Panc1 (cell line): Measurements from ENCODE around the gene UBAP1. TPM values are rescaled to one million over a fixed set of nuclear protein-coding genes. Genes with fewer than 3 reads are reported as not detected.
"Not testable (repeated sequence)": the region's sequence is repeated elsewhere in the genome, so short reads cannot be mapped to it uniquely, and the experiment has no call there.

Experiments
- ATAC-seq: fragments of 200-7000 bp; cut with Tn5 transposase; 2 replicates; pipeline ENCODE4 v1.9.1; 2020; ENCODE audit warnings: mild to moderate bottlenecking, moderate library complexity
- BruUV-seq: library from RNA; stranded (reverse); fragments of 400-500 nt; replicated peaks from 2 replicates; lab custom pipeline; 2021; lab: Mats Ljungman, UMichigan
- CTCF ChIA-PET: fragments of 300-600 bp; sonication (Branson Sonifier 250); formaldehyde crosslinking; loops from one replicate; lab custom pipeline; 2022; ENCODE audit warnings: antibody characterized with exemption; lab: Charles Lee
- POLR2A ChIA-PET: fragments of 300-600 bp; sonication (Branson Sonifier 250); formaldehyde crosslinking; loops from one replicate; lab custom pipeline; 2022; ENCODE audit warnings: antibody characterized with exemption; lab: Charles Lee
- DNase-seq: peaks from one replicate; pipeline ENCODE4 v3.0.0-alpha.2; 2010; ENCODE audit warnings: low read depth, low spot score
- H3K27ac ChIP-seq: 2 replicates; pipeline ENCODE4 v1.5.1; 2011; ENCODE audit warnings: mild to moderate bottlenecking, low read length, inconsistent platforms
- H3K27me3 ChIP-seq: fragments of 200-500 bp; sonication (Bioruptor generic); 2 replicates; pipeline ENCODE4 v1.6.0; 2014; ENCODE audit warnings: low read length, inconsistent platforms; ENCODE audit not compliant: control insufficient read depth, insufficient read depth
- H3K36me3 ChIP-seq: fragments of 200-500 bp; sonication (Bioruptor generic); 2 replicates; pipeline ENCODE4 v1.5.1; 2014; ENCODE audit warnings: inconsistent platforms, mild to moderate bottlenecking, low read length, moderate library complexity; ENCODE audit not compliant: control insufficient read depth, insufficient read depth
- H3K4me1 ChIP-seq: 2 replicates; pipeline ENCODE4 v1.5.1; 2011; ENCODE audit warnings: inconsistent platforms, mild to moderate bottlenecking, low read length, moderate library complexity; ENCODE audit not compliant: control insufficient read depth, insufficient read depth
- H3K4me3 ChIP-seq, 2 experiments: 2 replicates each; pipeline ENCODE4 v1.5.1; 2011 to 2012; ENCODE audit warnings: low read depth in 2 of 2, low read length in 2 of 2, mild to moderate bottlenecking in 2 of 2, inconsistent platforms in 1 of 2, moderate library complexity in 1 of 2
- H3K9me3 ChIP-seq: fragments of 200-500 bp; sonication (Bioruptor generic); 2 replicates; pipeline ENCODE4 v1.5.1; 2014; ENCODE audit warnings: low read depth, mild to moderate bottlenecking, inconsistent platforms, low read length, moderate library complexity; ENCODE audit not compliant: control insufficient read depth, insufficient read depth
- POLR2AphosphoS5 ChIP-seq: IDR thresholded peaks from 2 replicates; pipeline ENCODE4 v1.6.1; 2012; ENCODE audit warnings: mild to moderate bottlenecking, low read depth, low read length, moderate library complexity
- SIN3A ChIP-seq: IDR thresholded peaks from 2 replicates; pipeline ENCODE4 v1.6.1; 2012; ENCODE audit warnings: low read depth, mild to moderate bottlenecking, low read length, moderate library complexity, borderline replicate concordance; ENCODE audit not compliant: insufficient read depth
- TCF7L2 ChIP-seq: IDR thresholded peaks from 2 replicates; pipeline ENCODE4 v1.6.1; 2011; ENCODE audit warnings: mild to moderate bottlenecking, low read depth, low read length, inconsistent platforms
- in situ Hi-C: cut with HindIII; loops from 2 replicates; pipeline ENCODE4 v1.10.0; 2016; ENCODE audit warnings: low sequenced_read_pairs, low pct_unique_long_range_greater_than_20kb
- intact Hi-C: fragments of 100-400 bp; cut with micrococcal nuclease; formaldehyde crosslinking; loops from one replicate; pipeline ENCODE4 v1.10.0; 2022; ENCODE audit not compliant: unreplicated experiment
- total RNA-seq: library from RNA; stranded (reverse); gene quantifications from one replicate; pipeline ENCODE4 v1.2.1, GENCODE V29; 2021; ENCODE audit not compliant: unreplicated experiment
- TF ChIP-seq, protein P1 (sequence below), 2 experiments: IDR thresholded peaks; 2 replicates each; pipeline ENCODE4 v1.6.1; 2011 to 2012; ENCODE audit warnings: low read depth in 2 of 2, control low read depth in 1 of 2, low read length in 1 of 2, mild to moderate bottlenecking in 1 of 2, moderate library complexity in 1 of 2; ENCODE audit not compliant: insufficient read depth in 1 of 2
- TF ChIP-seq, protein P2 (sequence below): fragments of 450-650 bp; IDR thresholded peaks from 2 replicates; pipeline ENCODE4 v1.5.1; 2017; ENCODE audit warnings: mild to moderate bottlenecking

Gene UBAP1
- total RNA-seq, 1 experiment from 2014 or later: 55.3 TPM

- no peaks in the 10 kb centered on the region for H3K9me3 ChIP-seq
- in situ Hi-C loops (no loop called here), intact Hi-C loops (no loop called here)
- BruUV-seq: no TSS peak
- ChIA-PET POLR2A (interaction anchor here (0.6 kb wide), 1 partner anchor 41 kb away, joined by 3 read pairs; no protein-coding TSS in a partner anchor), CTCF (no interaction called here)
- ATAC-seq: no peak
- no peak for DNase-seq
- no peak overlapping the region for H3K4me3 ChIP-seq
- H3K4me1 ChIP-seq: no peaks in the 10 kb centered on the region
- no peaks in the 10 kb centered on the region for H3K27me3 ChIP-seq
- H3K36me3 ChIP-seq: no peaks in the 10 kb centered on the region
- TF ChIP-seq TCF7L2 (no peak), SIN3A (no peak), POLR2AphosphoS5 (no peak)
- TF ChIP-seq, protein P1, sequence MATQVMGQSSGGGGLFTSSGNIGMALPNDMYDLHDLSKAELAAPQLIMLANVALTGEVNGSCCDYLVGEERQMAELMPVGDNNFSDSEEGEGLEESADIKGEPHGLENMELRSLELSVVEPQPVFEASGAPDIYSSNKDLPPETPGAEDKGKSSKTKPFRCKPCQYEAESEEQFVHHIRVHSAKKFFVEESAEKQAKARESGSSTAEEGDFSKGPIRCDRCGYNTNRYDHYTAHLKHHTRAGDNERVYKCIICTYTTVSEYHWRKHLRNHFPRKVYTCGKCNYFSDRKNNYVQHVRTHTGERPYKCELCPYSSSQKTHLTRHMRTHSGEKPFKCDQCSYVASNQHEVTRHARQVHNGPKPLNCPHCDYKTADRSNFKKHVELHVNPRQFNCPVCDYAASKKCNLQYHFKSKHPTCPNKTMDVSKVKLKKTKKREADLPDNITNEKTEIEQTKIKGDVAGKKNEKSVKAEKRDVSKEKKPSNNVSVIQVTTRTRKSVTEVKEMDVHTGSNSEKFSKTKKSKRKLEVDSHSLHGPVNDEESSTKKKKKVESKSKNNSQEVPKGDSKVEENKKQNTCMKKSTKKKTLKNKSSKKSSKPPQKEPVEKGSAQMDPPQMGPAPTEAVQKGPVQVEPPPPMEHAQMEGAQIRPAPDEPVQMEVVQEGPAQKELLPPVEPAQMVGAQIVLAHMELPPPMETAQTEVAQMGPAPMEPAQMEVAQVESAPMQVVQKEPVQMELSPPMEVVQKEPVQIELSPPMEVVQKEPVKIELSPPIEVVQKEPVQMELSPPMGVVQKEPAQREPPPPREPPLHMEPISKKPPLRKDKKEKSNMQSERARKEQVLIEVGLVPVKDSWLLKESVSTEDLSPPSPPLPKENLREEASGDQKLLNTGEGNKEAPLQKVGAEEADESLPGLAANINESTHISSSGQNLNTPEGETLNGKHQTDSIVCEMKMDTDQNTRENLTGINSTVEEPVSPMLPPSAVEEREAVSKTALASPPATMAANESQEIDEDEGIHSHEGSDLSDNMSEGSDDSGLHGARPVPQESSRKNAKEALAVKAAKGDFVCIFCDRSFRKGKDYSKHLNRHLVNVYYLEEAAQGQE (IDR thresholded peaks at IDR 0.05; ENCODE audit: insufficient read depth in 1 of 2, low read depth in 2 of 2, low read length in 1 of 2): no peak
- TF ChIP-seq, protein P2, sequence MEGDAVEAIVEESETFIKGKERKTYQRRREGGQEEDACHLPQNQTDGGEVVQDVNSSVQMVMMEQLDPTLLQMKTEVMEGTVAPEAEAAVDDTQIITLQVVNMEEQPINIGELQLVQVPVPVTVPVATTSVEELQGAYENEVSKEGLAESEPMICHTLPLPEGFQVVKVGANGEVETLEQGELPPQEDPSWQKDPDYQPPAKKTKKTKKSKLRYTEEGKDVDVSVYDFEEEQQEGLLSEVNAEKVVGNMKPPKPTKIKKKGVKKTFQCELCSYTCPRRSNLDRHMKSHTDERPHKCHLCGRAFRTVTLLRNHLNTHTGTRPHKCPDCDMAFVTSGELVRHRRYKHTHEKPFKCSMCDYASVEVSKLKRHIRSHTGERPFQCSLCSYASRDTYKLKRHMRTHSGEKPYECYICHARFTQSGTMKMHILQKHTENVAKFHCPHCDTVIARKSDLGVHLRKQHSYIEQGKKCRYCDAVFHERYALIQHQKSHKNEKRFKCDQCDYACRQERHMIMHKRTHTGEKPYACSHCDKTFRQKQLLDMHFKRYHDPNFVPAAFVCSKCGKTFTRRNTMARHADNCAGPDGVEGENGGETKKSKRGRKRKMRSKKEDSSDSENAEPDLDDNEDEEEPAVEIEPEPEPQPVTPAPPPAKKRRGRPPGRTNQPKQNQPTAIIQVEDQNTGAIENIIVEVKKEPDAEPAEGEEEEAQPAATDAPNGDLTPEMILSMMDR: no peak
- no peak overlapping the region for H3K27ac ChIP-seq
These were observed 92.6 kb downstream of the UBAP1 start for GRCh38 chr9:34271265-34272006.

GRCh38 chr9:34272101-34272541, 93.3 kb downstream of the UBAP1 start:
- H3K27ac ChIP-seq: no peak overlapping the region
- no peaks in the 10 kb centered on the region for H3K4me1 ChIP-seq
- CTCF ChIA-PET: no interaction called here
- ATAC-seq: no peak
- no peaks in the 10 kb centered on the region for H3K36me3 ChIP-seq
- in situ Hi-C loops: no loop called here
- no peaks in the 10 kb centered on the region for H3K27me3 ChIP-seq
- intact Hi-C loops: no loop called here
- DNase-seq: no peak
- no peak overlapping the region for H3K4me3 ChIP-seq
- H3K9me3 ChIP-seq: no peaks in the 10 kb centered on the region
- POLR2A ChIA-PET: no interaction called here
- TF ChIP-seq, protein P1 (IDR thresholded peaks at IDR 0.05; ENCODE audit: insufficient read depth in 1 of 2, low read depth in 2 of 2, low read length in 1 of 2): no peak
- TF ChIP-seq TCF7L2 (no peak), SIN3A (no peak), POLR2AphosphoS5 (no peak)
- TF ChIP-seq, protein P2: no peak
- no TSS peak for BruUV-seq

GRCh38 chr9:34273588-34273987, 94.7 kb downstream of the UBAP1 start:
- DNase-seq, H3K4me3 ChIP-seq, H3K27me3 ChIP-seq, intact Hi-C loops, POLR2A ChIA-PET, H3K27ac ChIP-seq, H3K9me3 ChIP-seq, CTCF ChIA-PET, H3K4me1 ChIP-seq, ATAC-seq, in situ Hi-C loops, H3K36me3 ChIP-seq: not testable (repeated sequence)
- TSS peak; percentile 94 for BruUV-seq
